CD4-positive, alpha-beta T cell treated with Interleukin-15 for 1 hour (primary cell): ENCODE measurements around the gene ACTRT2.

Source experiments
- DNase-seq: peaks from one replicate; pipeline ENCODE4 v3.0.0-alpha.2; 2020

ACTRT2 gene

DNA sequence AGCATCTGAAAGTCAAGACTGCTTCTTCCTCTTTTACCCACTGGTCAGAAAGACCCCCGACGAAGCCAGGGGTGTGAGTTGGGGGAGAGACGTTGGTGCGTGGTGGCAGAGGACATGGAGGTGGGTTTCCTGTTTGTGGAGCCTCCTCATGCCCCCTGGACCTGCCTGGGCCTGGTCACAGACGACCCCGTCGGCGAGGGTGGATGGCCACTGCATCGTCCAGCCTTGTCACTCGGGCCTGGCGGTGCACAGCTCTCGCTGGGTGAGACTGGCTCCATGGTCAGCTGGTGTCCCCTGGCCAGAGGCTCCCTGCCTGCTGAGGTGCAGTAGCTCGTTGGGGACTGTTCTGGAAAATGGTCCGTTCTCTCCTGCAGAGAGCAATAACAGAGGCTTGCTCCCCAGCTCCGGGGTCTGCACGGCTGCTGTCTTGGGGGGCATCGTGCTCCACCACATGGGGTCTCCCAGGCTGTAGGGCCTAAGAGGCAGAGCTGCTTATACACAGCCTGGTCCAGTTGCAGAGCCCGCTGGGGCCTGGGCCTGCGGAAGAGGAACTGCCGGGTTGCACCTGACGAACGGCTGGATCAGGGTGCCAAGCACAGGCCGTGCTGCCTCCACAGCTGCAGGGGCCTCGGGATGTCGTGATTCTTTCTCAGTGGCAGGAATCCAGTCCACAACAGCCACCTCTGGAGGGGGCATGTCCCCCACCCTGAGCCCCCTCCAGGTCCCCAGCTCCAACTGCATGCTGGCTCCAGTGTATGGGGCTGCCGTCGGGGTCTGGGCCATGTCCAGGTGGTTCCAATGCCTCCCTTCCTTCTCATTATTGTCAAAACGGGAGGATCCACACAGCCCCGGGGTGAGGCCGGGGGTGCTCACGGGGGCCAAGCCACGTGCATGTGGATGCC, 18.0 kb upstream of the ACTRT2 start:
- DNase-seq, result no peak

DNA sequence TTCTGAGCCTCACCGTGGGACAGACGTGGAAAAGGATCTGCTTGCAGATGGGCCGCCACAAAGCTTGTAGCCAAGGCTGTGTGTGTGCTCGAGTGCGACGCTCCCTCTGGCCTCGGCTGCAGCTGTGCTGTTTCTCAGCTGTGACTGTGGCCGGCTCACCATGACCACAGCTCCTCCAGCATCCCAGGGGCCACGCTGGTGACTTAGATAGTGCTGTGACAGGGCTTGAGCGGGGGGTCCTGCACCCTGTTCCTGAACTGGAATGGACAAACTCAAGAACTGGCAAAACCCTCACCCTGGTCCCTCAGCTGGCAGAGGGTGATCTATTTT, 17.4 kb upstream of the ACTRT2 start:
- DNase-seq, result no peak

GRCh38 chr1:3004285-3005205, 16.7 kb upstream of the ACTRT2 start:
- DNase-seq, result no peak

- no peak for DNase-seq
Measured at GRCh38 chr1:3005771-3006170, 15.5 kb upstream of the ACTRT2 start.

GRCh38 chr1:3007298-3008147, 13.7 kb upstream of the ACTRT2 start:
- no peak for DNase-seq

DNA sequence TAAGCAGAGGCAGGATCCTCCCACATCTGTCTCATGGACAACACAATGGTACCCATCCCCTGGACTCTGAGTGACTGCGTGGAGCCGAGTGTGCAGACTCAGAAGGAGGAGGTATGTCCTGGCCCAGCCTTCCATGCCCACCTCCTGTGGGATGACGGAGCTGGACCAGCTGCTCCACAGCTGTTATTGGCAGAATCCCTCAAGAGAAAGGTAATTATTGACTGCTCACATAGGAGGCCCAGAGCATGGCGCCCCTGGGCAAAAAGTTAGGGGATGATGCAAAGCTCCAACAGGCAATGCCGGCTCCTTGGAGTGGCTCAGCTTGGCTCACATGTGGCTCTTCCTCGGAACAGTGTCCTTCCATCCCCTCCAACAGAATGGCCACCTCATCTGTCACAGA, 12.2 kb upstream of the ACTRT2 start:
- DNase-seq, result no peak

DNA sequence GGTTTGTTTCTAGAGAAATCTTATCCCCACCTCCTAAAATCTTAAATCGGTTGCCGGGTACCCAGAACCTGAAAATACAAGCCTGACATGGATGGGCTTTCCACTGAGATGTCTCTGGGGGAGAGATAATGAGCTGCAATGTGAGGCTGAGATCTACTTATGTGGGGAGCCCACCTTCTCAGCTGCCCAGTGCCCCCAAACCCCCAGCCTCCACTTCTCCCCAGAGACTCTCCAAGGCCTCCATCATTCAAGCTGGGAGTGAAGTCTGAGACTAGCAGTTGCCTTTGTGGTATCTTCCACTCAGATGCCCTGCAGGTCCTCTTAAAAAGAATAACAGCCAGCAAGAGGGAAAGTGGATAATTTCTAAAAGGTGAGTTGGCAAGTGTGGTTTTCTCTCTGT, 11.7 kb upstream of the ACTRT2 start:
- no peak for DNase-seq

DNA sequence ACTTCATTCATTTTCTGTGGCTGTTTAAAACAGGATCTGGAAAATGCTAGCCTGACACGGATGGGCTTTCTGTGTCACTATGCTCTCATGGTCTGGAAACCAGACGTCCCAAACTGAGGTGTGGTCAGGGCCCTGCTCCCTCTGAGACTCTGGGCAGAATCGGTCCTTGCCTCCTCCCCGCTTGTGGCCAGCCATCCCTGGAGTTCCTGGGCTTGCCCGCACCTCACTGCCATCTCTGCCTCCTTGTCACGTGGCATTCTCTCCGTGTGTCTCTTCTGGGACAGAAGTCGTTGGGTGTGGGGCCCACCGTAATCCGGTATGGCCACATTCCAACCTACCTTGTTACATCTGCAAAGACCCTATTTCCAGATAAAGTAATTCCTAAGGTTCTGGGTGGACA, 10.1 kb upstream of the ACTRT2 start:
- DNase-seq, result peak; percentile 8

DNA sequence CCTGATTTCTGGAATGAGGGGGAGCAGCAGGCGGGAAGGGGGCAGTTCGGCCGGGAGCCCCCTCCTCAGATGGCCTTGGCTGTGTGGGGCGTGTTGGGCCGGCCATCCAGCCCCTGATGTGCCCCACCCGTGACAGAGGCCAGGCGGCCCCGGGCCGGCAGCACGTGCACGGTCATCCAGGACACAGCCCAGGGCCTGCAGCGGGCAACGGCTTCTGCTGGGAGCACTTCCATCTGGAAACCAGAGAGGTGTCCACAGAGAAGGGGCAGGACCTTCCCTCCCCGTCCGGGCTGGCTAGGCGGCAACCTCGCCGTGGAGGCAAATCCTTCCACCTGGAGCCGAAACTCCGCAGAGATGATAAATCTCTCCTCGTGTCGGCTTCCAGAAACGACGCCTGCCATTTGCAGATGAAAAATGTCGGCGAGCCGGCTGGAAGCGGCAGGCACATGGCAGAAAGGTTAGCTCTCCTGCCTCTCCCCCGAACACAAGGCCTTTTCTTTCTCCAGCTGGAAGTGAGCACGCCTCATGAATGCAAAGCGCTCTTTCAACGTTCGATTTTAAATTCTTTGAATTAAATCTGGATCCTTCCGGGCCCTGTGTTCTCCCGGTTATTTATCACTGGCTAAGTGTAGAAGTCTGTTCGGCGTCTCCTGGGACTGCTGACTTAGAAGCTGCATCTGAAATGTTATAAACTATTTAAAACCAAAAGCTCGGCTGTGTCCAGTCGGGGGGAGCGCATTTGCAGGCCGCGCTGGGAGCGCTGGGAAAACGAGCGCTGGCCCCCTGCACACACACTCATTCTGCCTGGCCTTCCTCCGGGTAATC, 9.4 kb upstream of the ACTRT2 start:
- peak; percentile 14 for DNase-seq

GRCh38 chr1:3012456-3013291, 8.6 kb upstream of the ACTRT2 start:
- peak; percentile 16 for DNase-seq

DNA sequence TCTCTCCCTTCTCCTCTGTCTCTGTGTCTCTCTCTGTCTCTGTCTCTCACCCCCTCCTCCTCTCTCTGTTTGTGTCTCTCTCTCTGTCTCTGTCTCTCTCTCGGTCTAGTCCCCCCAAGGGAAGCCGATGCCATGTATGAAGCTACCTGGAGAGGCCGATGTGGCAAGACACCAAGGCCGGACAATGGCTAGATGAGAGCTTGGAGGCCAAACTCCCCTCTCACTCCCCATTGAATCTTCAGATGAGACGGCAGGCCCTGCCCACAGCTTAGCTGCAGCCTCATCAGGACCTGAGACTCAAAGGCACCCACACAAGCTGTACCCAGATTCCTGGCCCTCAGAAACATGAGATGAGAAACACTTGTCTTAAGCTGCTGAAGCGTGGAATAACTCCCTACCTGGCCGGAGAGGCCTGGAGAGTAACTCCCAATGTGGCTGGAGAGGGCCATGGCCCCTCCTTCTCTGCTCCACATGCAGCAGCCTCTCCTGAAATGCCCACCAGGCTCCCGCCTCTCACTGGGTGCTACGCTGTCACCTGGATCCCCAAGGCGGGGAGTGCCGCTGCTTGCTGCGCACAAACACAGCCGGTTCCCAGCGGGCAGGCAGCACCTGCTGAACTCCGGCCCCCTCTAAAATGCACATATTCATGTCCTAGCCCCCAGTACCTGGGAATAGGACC, 7.8 kb upstream of the ACTRT2 start:
- DNase-seq, result no peak

DNA sequence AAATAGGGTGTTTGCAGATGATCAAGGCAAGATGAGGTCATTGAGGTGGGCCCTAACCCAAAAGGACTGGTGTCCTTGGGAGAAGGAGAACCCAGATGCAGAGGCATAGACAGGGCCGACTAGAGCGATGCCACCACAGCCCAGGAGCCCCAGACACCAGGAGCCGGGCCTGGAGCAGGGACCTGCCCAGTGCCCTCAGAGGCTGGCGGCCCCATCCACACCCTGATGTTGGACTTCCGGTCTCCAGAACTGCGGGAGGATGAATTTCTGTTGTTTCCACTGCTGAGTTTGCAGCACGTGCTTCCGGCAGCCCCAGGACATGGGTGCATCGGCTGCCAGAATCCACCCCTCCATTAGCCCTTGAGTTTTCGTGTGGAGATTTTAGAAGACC, 7.2 kb upstream of the ACTRT2 start:
- peak; percentile 2 for DNase-seq

DNA sequence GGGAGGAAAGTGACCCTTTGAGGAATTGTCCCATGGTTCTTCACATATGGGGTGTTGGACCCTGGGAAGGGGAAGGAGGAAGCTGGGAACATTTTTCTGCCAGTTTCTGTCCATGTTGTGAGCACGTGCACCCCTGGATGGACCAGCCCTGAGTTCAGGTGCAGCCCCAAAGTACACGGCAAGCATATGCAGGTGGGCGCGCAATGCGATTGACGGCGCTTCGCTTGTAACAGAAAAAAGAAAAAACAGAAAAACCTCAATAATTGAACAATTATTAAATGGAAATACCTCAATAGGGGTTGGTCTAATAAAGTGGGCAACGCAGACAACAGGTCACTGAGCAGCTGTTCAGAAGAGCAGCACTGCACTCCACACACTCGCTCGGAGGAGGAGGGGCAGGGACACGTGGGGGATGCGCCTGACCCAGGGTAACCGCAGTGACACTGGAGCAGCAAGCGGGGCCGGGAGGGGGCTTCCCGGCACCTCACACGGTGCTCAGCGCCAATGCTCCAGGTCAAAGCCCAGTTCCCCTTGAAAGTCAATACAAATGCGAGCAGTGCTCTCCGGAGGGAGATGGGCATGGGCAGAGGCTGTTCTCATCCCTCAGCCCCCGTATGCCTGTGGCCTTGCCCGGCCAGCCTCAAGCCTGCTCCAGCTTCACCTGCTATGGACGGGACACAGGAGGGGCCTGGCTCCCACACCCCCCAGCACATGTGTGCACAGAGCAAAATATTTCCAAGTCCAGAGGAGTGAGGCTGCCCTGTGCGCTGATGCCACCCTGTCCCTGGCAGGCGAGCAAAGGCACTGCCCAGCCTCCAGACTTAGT, 6.6 kb upstream of the ACTRT2 start:
- no peak for DNase-seq

DNA sequence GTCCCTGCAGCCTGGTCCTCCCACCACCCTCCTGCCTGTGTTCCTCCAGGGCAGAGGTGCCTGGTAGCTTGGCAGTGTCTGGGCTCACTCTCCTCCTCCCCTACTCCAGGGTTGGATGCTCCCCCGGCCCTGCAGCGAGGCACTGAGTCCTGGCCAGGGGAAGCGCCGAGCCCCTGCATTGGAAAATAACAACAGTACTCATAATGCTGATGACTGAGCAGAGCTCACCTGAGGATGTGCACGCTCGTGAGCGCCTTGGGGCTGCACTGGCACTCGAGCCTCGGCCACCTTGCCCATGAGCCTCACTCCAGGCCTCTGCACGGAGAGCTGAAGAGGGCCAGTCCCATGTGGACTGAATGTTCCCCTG, 6.0 kb upstream of the ACTRT2 start:
- DNase-seq, result no peak

GRCh38 chr1:3015744-3016143, 5.5 kb upstream of the ACTRT2 start:
- DNase-seq, result no peak

DNA sequence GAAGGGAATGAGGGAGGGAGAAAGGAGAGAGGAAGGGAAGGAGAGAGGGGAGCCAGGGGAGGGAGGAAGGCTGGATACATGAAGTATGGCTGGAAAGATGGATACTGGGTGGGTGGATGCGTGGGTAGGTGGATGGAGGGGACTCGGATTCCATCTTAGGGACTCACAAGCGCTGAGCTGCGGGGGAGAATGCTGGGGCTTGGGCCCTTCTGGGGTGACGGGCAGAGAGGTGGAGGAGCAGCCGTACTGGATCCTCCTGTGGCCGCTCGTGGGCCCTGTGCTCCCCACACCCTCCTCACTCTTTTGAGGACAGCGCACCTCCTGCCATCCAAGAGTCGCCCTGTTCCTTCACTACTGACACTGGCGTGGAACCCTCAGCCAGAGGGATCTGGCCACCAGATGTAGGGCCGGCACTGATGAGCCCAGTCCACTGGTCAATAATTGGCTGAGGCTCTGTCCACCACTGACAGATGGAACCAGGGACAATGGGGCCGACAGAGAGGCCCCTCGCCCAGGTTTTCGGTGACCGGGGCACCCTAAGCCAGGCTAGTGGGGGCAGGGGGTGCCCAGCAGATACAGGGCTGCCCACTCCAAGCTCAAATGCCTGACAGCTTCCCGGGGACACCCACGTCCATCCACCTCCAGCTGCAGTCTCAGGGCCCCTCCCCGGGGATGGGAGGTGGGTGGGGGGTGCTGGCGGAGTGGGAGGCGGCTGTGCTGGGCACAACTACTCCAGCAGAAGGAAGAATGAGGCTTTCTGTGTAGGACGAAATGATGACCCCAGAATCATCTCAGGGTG, 4.4 kb upstream of the ACTRT2 start:
- no peak for DNase-seq

DNA sequence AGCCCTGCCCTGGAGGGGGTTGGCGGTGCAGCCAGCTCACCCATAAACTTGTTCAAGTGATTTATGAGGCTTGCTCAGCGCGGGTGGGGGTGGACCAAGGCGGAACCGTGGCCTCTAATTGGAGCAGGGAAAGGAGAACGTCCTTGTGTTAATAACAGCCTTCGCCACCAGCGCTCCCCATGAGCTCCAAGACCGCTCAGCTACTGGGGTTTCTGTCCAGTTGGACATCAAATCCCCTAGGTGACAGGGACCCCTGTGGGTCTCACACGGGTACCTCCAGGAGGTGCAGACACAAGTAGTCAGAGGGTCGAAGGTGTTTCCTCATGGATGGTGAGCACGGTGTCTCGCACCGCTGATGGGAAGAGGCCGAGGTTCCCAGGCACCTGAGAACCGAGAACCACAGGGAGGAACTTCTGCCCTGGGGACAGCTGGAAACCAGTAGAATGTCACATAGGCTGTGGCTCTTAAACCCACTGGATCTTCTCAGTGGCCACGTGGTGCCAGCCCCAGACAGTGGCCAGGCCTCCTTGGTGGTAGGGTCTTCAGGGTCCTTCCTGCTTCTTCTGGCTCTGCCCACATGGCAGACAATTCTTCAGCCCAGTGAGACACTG, 3.7 kb upstream of the ACTRT2 start:
- no peak for DNase-seq

GRCh38 chr1:3018051-3018471, 3.2 kb upstream of the ACTRT2 start:
- no peak for DNase-seq
